ENCODE measurements around the gene MYL4. TPM values are rescaled to one million over a fixed set of nuclear protein-coding genes. Genes with fewer than 3 reads are reported as not detected.

MYL4 gene
- total and polyA plus RNA-seq, 3 experiments from 2014 or later: not detected

DNA sequence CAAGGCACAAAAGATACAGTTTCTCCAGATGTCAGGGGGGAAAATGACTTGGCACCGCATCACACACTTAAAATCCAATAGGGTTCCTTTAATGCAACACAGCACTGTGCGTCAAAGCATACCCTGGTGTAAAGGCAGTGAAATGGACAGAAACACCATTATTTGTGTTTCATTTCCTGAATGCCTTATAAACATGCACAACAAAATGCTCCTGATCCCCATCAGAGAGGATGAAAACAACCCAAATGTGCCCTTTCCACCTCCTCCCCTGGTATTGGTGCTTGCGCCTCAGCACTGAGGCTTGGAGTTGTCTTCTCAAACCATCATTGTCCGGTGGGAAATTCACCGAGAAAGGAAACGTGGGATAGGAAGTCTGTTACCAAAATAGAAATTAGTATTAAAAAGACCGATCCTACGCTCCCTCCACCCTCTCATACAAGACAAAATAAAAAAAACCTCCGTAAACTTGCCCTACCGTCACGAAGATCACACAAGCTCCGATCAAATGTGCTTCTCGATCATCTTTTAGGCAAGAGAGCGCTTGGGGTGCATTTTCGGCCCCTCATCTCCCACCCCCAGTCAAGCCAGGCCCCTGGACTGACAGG lies 20.8 kb upstream of the MYL4 start:
- H3K27me3 Mint-ChIP-seq: peaks cover 0 to 2% of the 10 kb centered on the region in 2 donors
- peaks cover 62 to 74% (median 70%) of the 10 kb centered on the region in 3 donors for H3K4me1 Mint-ChIP-seq
- Histone ChIP-seq H3K4me1 (ENCODE audit: insufficient read depth, low read length) (peaks cover 41% of the 10 kb centered on the region), H3K27me3 (ENCODE audit: insufficient read depth, low read length, poor library complexity, severe bottlenecking) (no peaks in the 10 kb centered on the region), H3K27ac (ENCODE audit: low read depth, low read length) (peak overlapping the region; percentile 95), H3K36me3 (ENCODE audit: insufficient read depth, low read length) (no peaks in the 10 kb centered on the region), H3K9me3 (ENCODE audit: low read length) (no peaks in the 10 kb centered on the region), H3K4me3 (ENCODE audit: low read length) (peak overlapping the region; percentile 87)
- H3K36me3 Mint-ChIP-seq: peaks cover 0 to 19% (median 1%) of the 10 kb centered on the region in 3 donors
- peak overlapping the region; percentile 92 to 99 (median 94) for H3K4me3 Mint-ChIP-seq
- no peaks in the 10 kb centered on the region for H3K9me3 Mint-ChIP-seq
- peak in 1 of 5 donors; percentile 7 for DNase-seq
- peak overlapping the region; percentile 78 to 99 (median 96) for H3K27ac Mint-ChIP-seq
- CTCF ChIA-PET: no interaction called here
- POLR2A ChIA-PET: interaction anchor here (0.6 to 1.7 kb wide), 2 partner anchors 15 to 29 kb away, joined by 3 read pairs; no protein-coding TSS in a partner anchor

DNA sequence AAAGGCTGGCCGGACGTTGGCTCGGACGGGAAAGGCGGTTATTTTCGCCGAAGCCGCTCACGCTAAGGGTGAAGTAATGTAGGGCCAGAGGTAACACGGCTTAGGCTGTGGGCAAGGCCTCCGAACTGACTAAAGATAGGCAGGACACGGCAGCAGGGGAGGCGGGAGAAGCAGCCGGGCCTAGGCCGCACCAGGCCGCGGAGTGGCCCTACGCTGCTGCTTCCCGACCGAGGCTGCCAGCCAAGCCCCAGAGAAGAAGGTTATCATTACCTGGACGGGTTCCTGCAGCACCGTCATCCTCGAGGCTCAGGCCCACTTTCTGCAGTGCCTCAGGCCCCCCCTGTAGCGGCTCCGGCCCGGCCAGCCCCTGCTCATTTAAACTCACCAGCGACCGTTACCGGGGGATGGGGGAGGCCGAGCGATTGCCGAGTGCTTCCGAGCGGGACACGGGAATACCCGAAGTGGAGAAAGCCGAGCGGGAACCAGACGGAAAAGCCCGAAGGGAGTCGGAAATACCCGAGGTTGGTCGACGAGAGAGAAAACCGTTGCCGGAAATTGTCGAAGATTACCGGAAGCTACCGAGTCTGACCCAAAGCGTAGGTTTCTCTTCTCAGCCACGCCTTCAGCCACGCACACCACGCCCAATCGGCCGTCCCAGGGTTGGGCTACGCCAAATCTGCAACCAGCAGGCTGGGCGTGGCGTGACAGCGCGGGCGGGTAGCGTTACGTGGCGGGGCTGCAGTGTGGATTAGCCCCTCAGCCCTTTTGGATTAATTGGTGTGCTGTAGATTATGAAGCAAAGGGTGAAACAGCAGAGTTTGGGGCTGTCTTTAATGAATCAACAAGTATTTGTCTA lies 20.0 kb upstream of the MYL4 start, which contains the start of gene CDC27:
CDC27 (minus strand) TSS at position 420 of the 856 bp plus-strand sequence; CDS start at position 297, 123 bp downstream.
- Histone ChIP-seq H3K4me1 (ENCODE audit: insufficient read depth, low read length) (peaks cover 34% of the 10 kb centered on the region), H3K9me3 (ENCODE audit: low read length) (no peaks in the 10 kb centered on the region), H3K4me3 (ENCODE audit: low read length) (peak within 1 kb of the TSS; percentile 87), H3K27me3 (ENCODE audit: insufficient read depth, low read length, poor library complexity, severe bottlenecking) (no peaks in the 10 kb centered on the region), H3K27ac (ENCODE audit: low read depth, low read length) (peak within 1 kb of the TSS; percentile 95), H3K36me3 (ENCODE audit: insufficient read depth, low read length) (no peaks in the 10 kb centered on the region)
- H3K27me3 Mint-ChIP-seq: peaks cover 0 to 2% of the 10 kb centered on the region in 2 donors
- peak within 1 kb of the TSS; percentile 78 to 99 (median 96) for H3K27ac Mint-ChIP-seq
- peaks cover 60 to 73% (median 62%) of the 10 kb centered on the region in 3 donors for H3K4me1 Mint-ChIP-seq
- peak; percentile 99 to 100 (median 100) for DNase-seq
- ChIA-PET POLR2A (interaction anchor here (0.6 to 2.2 kb wide), 4 partner anchors 8 to 28 kb away, joined by 3 to 11 read pairs (median 3); no protein-coding TSS in a partner anchor), CTCF (no interaction called here)
- H3K9me3 Mint-ChIP-seq: no peaks in the 10 kb centered on the region
- H3K4me3 Mint-ChIP-seq: peak within 1 kb of the TSS; percentile 92 to 99 (median 94)
- peaks cover 0 to 19% (median 1%) of the 10 kb centered on the region in 3 donors for H3K36me3 Mint-ChIP-seq

DNA sequence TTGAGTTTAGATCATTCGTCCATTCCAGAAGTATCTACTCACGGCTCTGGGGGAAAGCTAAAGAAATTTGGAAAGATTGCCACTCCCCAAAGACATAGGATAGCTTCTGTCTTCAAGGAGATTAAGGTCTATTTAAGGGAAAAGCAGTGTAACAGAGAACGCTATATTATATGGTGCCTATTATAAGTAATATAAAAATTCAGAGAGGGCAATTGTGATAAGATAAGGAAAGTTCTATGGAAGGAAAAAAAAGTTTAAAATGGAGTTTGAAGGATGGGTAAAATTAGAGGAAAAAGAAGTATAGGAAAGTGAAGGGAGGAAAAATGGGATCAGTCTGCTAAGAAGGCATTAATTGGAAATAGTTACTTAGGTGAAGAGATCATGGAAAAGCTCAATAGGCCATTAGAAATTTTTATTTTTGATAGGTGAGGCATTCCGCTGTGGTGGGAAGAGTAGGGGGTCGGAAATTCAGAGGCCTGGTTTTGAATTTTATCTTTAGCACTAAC lies 19.4 kb upstream of the MYL4 start:
- POLR2A ChIA-PET: interaction anchor here (0.5 to 2.2 kb wide), 5 partner anchors 8 to 16 kb away, joined by 3 to 11 read pairs (median 3); no protein-coding TSS in a partner anchor
- H3K4me3 ChIP-seq (ENCODE audit: low read length): peak overlapping the region; percentile 60

DNA sequence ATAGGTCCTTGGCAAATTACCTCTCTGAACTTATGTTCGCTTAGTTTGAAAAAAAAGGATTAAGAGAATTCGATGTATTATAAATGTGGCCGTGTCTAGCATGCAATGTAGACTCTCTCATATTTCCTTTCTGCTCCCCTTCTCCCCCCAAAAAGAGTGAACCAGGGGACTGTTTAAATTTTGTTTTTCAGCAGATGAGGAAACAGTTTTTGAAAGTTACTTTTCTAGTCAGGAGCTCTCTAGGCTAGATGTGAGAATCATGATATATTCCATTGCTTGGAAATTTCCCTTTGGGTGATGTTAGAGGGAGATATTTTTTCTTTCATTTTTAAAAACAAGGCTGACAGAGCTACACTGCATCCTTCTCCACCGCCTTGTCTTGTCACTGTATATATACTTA lies 18.9 kb upstream of the MYL4 start:
- no peak for DNase-seq
- ChIA-PET CTCF (interaction anchor here (1.1 to 2.1 kb wide), 2 partner anchors 11 to 14 kb away, joined by 3 to 5 read pairs; no protein-coding TSS in a partner anchor), POLR2A (interaction anchor here (0.5 to 2.2 kb wide), 3 partner anchors 10 to 15 kb away, joined by 3 to 11 read pairs (median 3); no protein-coding TSS in a partner anchor)
- Histone ChIP-seq H3K27ac (ENCODE audit: low read depth, low read length) (no peak overlapping the region), H3K4me1 (ENCODE audit: insufficient read depth, low read length) (peaks cover 27% of the 10 kb centered on the region), H3K27me3 (ENCODE audit: insufficient read depth, low read length, poor library complexity, severe bottlenecking) (no peaks in the 10 kb centered on the region), H3K4me3 (ENCODE audit: low read length) (no peak overlapping the region), H3K36me3 (ENCODE audit: insufficient read depth, low read length) (no peaks in the 10 kb centered on the region), H3K9me3 (ENCODE audit: low read length) (no peaks in the 10 kb centered on the region)
- peak overlapping the region; percentile 92 to 99 (median 94) for H3K4me3 Mint-ChIP-seq
- H3K4me1 Mint-ChIP-seq: peaks cover 51 to 67% (median 54%) of the 10 kb centered on the region in 3 donors
- H3K9me3 Mint-ChIP-seq: no peaks in the 10 kb centered on the region
- peaks cover 0 to 2% of the 10 kb centered on the region in 2 donors for H3K27me3 Mint-ChIP-seq
- H3K36me3 Mint-ChIP-seq: peaks cover 0 to 17% (median 1%) of the 10 kb centered on the region in 3 donors
- H3K27ac Mint-ChIP-seq: peak overlapping the region in 3 of 8 donors; percentile 40 to 49 (median 47)

More for the DNA sequence above, 19.4 kb upstream of the MYL4 start:
- no peaks in the 10 kb centered on the region for H3K27me3 ChIP-seq (ENCODE audit: insufficient read depth, low read length, poor library complexity, severe bottlenecking)
- Mint-ChIP-seq H3K27ac (peak overlapping the region; percentile 76 to 97 (median 92)), H3K4me3 (peak overlapping the region; percentile 92 to 99 (median 94)), H3K27me3 (peaks cover 0 to 2% of the 10 kb centered on the region in 2 donors), H3K4me1 (peaks cover 55 to 69% (median 56%) of the 10 kb centered on the region in 3 donors), H3K36me3 (peaks cover 0 to 17% (median 1%) of the 10 kb centered on the region in 3 donors), H3K9me3 (no peaks in the 10 kb centered on the region)
- CTCF ChIA-PET: no interaction called here
- peaks cover 27% of the 10 kb centered on the region for H3K4me1 ChIP-seq (ENCODE audit: insufficient read depth, low read length)
- no peaks in the 10 kb centered on the region for H3K36me3 ChIP-seq (ENCODE audit: insufficient read depth, low read length)
- DNase-seq: no peak
- peak overlapping the region; percentile 95 for H3K27ac ChIP-seq (ENCODE audit: low read depth, low read length)
- H3K9me3 ChIP-seq (ENCODE audit: low read length): no peaks in the 10 kb centered on the region

DNA sequence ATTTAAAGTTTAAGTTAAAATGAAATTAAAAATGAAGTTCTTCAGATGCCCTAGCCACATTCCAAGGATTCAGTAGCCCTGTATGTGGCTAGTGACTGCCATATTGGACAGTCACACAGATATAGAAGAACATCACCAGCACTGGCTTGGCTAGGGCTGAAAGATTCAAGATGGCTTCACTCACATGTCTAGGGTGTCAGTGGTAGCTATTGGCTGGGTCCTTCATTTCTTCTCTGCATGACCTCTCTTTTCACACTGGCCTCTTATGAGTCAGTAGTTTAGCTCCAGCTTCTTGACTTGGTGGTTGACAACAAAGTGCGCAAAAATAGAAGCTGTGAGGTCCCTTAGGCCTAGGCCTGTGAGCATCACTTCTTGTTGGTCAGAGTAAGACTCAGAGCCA lies 18.4 kb upstream of the MYL4 start:
- no peak for DNase-seq
- no peak overlapping the region for H3K4me3 Mint-ChIP-seq
- H3K27ac Mint-ChIP-seq: peak overlapping the region in 1 of 8 donors; percentile 68
- H3K27ac ChIP-seq (ENCODE audit: low read depth, low read length): no peak overlapping the region
- H3K9me3 Mint-ChIP-seq: no peaks in the 10 kb centered on the region
- H3K36me3 Mint-ChIP-seq: peaks cover 0 to 17% (median 3%) of the 10 kb centered on the region in 3 donors
- H3K9me3 ChIP-seq (ENCODE audit: low read length): no peaks in the 10 kb centered on the region
- H3K36me3 ChIP-seq (ENCODE audit: insufficient read depth, low read length): no peaks in the 10 kb centered on the region
- ChIA-PET CTCF (interaction anchor here (1.1 to 2.1 kb wide), 2 partner anchors 11 to 13 kb away, joined by 3 to 5 read pairs; no protein-coding TSS in a partner anchor), POLR2A (interaction anchor here (1.2 to 2.2 kb wide), 2 partner anchors 13 to 15 kb away, joined by 3 to 11 read pairs; no protein-coding TSS in a partner anchor)
- no peaks in the 10 kb centered on the region for H3K27me3 ChIP-seq (ENCODE audit: insufficient read depth, low read length, poor library complexity, severe bottlenecking)
- peaks cover 23% of the 10 kb centered on the region for H3K4me1 ChIP-seq (ENCODE audit: insufficient read depth, low read length)
- peaks cover 46 to 63% (median 50%) of the 10 kb centered on the region in 3 donors for H3K4me1 Mint-ChIP-seq
- peaks cover 0 to 2% of the 10 kb centered on the region in 2 donors for H3K27me3 Mint-ChIP-seq
- no peak overlapping the region for H3K4me3 ChIP-seq (ENCODE audit: low read length)

DNA sequence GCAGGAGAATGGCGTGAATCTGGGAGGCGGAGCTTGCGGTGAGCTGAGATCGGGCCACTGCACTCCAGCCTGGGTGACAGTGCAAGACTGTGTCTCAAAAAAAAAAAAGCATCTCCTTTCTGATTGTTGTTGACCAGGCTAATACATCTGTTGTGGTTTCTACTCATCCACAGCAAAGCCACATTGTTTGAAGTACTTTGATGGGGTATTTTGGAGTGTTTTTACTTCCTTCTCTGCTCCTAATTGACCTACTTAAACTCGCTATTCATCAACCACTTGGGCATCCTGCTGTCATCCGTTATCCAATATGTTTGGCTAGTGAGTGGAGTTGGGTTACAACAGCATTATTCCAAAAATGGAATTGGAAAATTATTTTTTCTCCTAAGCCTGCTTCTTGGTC lies 16.6 kb upstream of the MYL4 start:
- peaks cover 8% of the 10 kb centered on the region for H3K4me1 ChIP-seq (ENCODE audit: insufficient read depth, low read length)
- POLR2A ChIA-PET: no interaction called here
- no peaks in the 10 kb centered on the region for H3K9me3 Mint-ChIP-seq
- H3K27me3 ChIP-seq (ENCODE audit: insufficient read depth, low read length, poor library complexity, severe bottlenecking): no peaks in the 10 kb centered on the region
- DNase-seq: peak in 1 of 5 donors; percentile 21
- H3K36me3 Mint-ChIP-seq: peaks cover 0 to 15% (median 3%) of the 10 kb centered on the region in 3 donors
- peak overlapping the region in 6 of 7 donors; percentile 19 to 61 (median 28) for H3K4me3 Mint-ChIP-seq
- H3K9me3 ChIP-seq (ENCODE audit: low read length): no peaks in the 10 kb centered on the region
- H3K4me1 Mint-ChIP-seq: peaks cover 32 to 46% (median 37%) of the 10 kb centered on the region in 3 donors
- H3K27me3 Mint-ChIP-seq: peaks cover 0 to 3% of the 10 kb centered on the region in 2 donors
- H3K27ac ChIP-seq (ENCODE audit: low read depth, low read length): no peak overlapping the region
- no peak overlapping the region for H3K4me3 ChIP-seq (ENCODE audit: low read length)
- H3K27ac Mint-ChIP-seq: peak overlapping the region in 5 of 8 donors; percentile 7 to 66 (median 42)
- no peaks in the 10 kb centered on the region for H3K36me3 ChIP-seq (ENCODE audit: insufficient read depth, low read length)
- CTCF ChIA-PET: interaction anchor here (0.8 kb wide), 1 partner anchor 13 kb away, joined by 3 read pairs; no protein-coding TSS in a partner anchor

DNA sequence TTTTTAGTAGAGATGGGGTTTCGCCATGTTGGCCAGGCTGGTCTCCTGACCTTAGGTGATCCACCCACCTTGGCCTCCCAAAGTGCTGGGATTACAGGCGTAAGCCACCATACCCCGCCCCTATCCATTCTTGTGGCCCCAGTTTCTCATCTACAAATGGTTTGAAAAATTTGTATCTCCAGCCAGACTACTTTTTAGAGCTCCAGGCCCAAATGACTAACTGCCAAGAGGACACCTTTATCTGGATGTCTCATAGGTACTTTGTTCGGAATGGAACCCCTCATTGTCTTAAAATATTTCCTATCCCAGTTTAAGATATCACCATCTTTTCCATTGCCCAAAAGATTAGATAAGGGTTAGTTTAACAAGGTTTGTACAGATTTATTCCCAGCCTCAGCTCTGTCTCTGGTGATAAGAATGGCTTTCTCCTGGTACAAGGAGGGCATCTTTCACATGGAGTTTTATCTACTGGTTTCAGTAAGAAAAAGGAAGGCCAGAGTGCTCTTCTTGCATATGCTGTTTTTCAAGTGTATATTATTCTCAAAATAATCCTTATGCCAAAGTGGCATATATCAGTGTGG lies 15.1 kb upstream of the MYL4 start:
- peak overlapping the region in 1 of 7 donors; percentile 15 for H3K4me3 Mint-ChIP-seq
- H3K9me3 Mint-ChIP-seq: no peaks in the 10 kb centered on the region
- peaks cover 0 to 4% (median 2%) of the 10 kb centered on the region in 3 donors for H3K36me3 Mint-ChIP-seq
- H3K27ac Mint-ChIP-seq: peak overlapping the region in 3 of 8 donors; percentile 13 to 55 (median 52)
- ChIA-PET CTCF (no interaction called here), POLR2A (interaction anchor here (0.6 kb wide), 1 partner anchor 13 kb away, joined by 5 read pairs; no protein-coding TSS in a partner anchor)
- H3K27me3 ChIP-seq (ENCODE audit: insufficient read depth, low read length, poor library complexity, severe bottlenecking): no peaks in the 10 kb centered on the region
- peaks cover 0 to 3% of the 10 kb centered on the region in 2 donors for H3K27me3 Mint-ChIP-seq
- H3K9me3 ChIP-seq (ENCODE audit: low read length): no peaks in the 10 kb centered on the region
- H3K36me3 ChIP-seq (ENCODE audit: insufficient read depth, low read length): no peaks in the 10 kb centered on the region
- peaks cover 22 to 34% (median 27%) of the 10 kb centered on the region in 3 donors for H3K4me1 Mint-ChIP-seq
- DNase-seq: no peak
- no peak overlapping the region for H3K27ac ChIP-seq (ENCODE audit: low read depth, low read length)
- H3K4me1 ChIP-seq (ENCODE audit: insufficient read depth, low read length): no peaks in the 10 kb centered on the region
- H3K4me3 ChIP-seq (ENCODE audit: low read length): no peak overlapping the region
